ENCODE data around the gene CYBC1.

Gene CYBC1

GRCh38 chr17:82450357-82451106 lies at the start of gene CYBC1:
Gene CYBC1, minus strand, starts transcription at chr17:82450752. Its CDS starts 1,498 bp downstream, at chr17:82449254.
- peak; percentile 96 for DNase-seq (ENCODE audit: low spot score)

- peak; percentile 65 for DNase-seq (ENCODE audit: low spot score)
These were observed 47.2 kb upstream of the CYBC1 start for GRCh38 chr17:82497483-82498405.

GRCh38 chr17:82496529-82497434 lies 46.2 kb upstream of the CYBC1 start:
- DNase-seq (ENCODE audit: low spot score) = peak; percentile 96

DNA sequence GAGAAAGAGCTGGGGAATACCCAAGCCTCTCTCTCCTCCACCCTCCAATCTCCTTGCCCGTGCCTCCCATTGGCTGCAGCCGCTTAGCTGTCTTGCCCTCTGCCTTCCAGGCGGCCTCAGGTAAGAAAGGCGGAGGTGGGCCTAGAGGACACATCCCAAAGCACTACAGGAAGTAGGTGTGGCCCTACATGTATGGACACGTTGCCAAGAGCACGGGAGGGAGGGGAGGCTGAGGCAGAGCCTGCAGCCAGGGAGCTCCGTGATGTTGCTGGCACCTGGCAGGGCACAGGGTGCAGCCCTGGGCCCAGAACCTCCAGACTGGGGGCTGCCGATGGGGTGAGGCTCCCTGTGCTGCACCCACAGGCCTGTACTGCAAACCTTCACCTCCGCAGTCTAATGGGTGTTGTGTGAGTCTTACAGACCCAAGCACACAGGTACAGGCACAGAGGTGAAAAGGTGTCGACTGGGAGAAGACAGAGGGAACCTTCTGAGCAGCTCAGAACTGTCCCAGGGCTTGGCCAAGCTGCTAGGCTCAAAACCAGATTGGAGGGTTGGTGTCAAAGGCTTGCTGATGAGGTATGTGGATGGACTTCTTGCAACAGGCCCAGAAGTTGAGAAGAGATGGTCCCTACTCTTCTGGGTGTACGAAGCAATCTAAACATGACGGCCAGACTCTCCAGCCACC lies 45.4 kb upstream of the CYBC1 start:
- DNase-seq (ENCODE audit: low spot score) = no peak

- DNase-seq (ENCODE audit: low spot score) = peak; percentile 91
These were observed 43.9 kb upstream of the CYBC1 start for GRCh38 chr17:82494236-82495055.

- no peak for DNase-seq (ENCODE audit: low spot score)
These were observed 42.8 kb upstream of the CYBC1 start for GRCh38 chr17:82493226-82493781.

DNA sequence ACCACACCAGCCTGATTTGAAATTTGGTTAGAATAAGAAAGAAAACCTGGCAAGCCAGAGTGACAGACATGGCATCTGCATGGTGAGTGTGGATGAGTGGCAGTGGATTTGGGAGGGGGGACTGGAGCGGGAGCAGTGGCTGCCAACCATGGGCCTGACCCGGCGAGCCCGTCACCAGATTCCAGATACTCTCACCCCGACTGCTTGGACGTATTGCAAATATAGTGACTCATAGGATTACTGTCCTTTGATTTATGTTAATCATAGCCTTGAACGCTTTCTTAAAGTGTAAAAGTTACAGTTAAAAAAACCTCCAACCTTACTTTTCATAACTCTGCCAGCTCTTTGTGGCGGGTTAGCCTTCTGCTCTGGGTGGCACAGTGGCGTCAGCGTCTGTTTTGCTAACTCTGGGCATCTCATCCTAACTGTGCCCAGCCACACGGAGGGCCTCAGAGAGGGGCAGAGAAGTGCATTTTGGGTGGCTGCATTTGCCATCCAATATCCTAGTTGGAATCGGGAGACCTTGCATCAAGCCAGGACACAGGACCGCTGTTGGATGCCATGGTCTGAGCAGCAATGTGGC lies 42.2 kb upstream of the CYBC1 start:
- peak; percentile 85 for DNase-seq (ENCODE audit: low spot score)

DNA sequence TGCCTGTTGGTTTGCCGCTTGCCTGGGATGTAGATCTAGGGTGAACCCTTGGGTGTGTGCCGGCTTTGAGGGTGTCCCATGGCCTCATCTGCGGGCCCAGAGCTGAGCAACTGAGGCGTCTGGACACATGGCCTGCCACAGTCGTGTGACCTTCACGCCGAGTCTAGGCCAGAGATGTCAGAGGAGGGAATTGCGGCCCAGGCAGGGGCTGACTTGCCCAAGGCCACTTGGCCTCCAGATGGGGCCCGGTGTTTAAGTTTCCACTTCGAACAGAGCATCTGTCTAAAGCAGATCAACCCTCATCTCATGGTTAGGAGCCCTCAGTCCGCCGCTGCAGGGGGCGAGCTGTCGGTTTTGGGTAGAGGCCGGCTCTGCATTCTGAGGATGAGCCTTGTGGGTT lies 41.0 kb upstream of the CYBC1 start:
- no peak for DNase-seq (ENCODE audit: low spot score)

GRCh38 chr17:82491196-82491530 lies 40.6 kb upstream of the CYBC1 start:
- DNase-seq (ENCODE audit: low spot score) = no peak

DNA sequence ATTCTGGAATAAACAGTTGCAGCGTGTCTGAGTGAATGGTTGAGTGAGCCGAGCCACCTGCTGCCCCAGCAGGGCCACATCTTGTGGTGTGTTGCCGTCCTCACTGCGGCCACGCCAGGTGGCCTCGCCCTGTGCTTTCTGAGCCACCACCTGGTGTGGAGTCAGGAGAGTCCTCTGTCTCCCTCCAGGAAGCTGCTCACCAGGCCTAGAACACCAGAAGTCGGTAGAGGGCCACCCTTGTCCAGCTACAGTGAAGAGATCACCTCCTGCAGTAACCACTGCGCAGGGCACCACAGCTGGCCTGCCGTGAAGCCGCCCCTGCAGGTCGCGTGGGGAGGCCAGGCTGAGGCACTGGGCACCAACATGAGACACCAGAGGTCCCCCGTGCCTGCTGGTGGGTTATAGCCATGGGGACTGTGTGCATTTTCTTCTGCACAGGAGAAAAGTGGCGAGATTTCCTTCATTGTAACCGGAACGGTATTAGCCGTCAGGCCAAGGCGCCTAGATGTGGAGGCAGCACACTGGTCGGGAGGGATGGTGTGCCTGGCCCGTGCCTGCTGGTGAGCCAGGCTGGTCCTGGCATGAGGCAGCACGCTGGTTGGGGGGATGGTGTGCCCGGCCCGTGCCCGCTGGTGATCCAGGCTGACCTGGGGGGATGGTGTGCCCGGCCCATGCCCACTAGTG lies 40.1 kb upstream of the CYBC1 start:
- no peak for DNase-seq (ENCODE audit: low spot score)

DNA sequence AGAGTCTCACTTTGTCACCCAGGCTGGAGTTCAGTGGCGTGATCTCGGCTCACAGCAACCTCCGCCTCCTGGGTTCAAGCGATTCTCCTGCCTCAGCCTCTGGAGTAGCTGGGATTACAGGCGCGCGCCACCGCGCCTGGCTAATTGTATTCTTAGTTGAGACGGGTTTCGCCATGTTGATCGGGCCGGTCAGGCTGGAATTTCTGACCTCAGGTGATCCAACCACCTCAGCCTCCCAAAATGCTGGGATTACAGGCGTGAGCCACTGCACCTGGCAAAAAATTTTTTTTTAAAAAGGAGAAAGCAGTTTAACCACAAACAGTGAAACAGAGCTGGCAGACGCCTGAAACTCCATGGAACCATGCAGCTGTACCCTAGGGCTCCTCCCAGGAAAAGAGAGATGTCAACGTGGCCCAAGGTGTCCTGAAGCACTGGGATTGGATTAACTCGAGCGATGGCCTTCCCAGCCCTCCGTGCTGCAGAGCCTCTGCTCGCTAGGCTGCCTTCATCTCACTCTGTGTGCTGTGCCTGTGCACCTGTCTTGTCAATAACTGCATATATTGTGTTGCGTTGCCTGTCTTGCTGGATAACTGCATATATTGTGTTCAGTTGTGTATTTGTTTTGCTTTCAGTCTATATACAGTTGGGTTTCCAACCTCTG lies 39.4 kb upstream of the CYBC1 start:
- DNase-seq (ENCODE audit: low spot score) = no peak

DNA sequence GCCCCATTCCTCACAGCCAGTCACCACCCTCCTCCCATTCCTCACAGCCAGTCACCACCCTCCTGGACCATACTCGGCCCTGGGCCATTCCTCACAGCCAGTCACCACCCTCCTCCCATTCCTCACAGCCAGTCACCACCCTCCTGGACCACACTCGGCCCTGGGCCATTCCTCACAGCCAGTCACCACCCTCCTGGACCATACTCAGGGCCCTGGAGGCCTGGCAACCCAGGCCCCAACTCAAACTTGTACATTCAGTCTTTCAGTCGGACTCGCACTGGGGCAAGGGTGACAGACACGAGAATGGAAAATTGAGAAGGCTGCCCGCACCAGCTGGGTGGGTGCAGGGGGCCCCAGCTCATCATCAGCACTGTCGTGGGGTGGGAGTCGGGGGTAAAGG lies 38.6 kb upstream of the CYBC1 start:
- DNase-seq (ENCODE audit: low spot score) = peak; percentile 82

- no peak for DNase-seq (ENCODE audit: low spot score)
These were observed 37.4 kb upstream of the CYBC1 start for GRCh38 chr17:82487910-82488309.

GRCh38 chr17:82486231-82487094 lies 35.9 kb upstream of the CYBC1 start:
- no peak for DNase-seq (ENCODE audit: low spot score)

DNA sequence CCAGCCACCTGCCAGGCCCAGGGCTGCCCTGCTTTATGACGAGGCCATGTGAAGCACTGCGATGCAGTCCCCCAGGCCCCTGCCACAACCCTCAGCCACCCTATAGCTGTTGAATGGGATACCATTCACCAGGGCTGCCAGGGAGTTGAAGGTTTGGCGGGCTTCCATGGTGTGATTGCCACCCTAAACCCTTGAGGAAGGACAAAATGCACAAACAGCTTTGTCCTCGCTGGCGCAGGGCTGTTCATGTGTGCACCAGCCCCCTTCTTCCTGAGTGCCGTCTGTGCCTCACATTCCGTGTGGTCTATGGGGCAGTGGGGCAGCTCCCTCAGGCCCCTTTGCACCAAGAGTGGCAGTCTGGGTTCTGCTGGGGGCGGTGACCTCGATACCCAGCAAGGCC lies 33.3 kb upstream of the CYBC1 start:
- no peak for DNase-seq (ENCODE audit: low spot score)

GRCh38 chr17:82483204-82483660 lies 32.7 kb upstream of the CYBC1 start:
- no peak for DNase-seq (ENCODE audit: low spot score)

DNA sequence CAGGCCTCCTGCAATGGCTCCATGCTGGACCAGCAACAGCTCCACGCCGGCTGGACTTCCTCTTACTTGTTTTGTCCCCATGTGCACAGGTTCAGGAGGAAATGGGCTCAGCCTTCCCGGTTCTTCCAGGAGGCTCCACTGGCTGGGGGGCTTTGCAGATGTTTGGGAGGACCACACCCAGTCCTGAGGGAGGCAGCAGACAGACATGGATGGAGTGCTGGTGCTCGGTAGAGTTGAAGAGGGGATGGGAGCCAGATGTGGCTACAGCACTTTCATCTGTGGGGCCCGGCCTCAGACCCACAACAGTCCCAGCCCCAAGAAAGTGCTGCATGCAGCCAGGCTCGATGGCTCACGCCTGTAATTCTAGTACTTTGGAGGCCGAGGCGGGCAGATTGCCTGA lies 29.8 kb upstream of the CYBC1 start:
- DNase-seq (ENCODE audit: low spot score) = no peak

DNA sequence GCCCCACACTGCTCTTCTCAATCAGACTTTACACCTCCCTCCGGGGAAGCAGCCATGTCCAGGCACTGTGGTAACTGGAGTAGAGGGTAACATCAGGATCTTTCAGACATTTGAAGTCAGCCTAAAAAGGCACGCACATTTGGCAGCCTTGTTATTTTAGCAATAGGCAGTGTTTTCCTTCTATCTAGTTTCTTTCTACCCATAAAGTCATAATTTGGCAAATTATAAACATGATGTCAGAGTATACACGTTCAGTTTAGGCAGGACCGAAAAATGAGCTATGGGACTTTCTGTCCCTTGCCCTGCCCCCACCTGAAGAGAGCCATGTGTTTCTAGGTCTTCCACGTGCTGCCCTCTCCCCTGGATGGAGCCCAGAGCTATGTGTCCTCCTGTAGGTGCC lies 29.1 kb upstream of the CYBC1 start:
- no peak for DNase-seq (ENCODE audit: low spot score)

Data from GM03348 (cell line).